Right lobe of liver (tissue), 4 donors: Measurements from ENCODE around the gene PEPD.

Experiments
- POLR2A ChIP-seq: fragments of 450-650 bp; IDR thresholded peaks from one replicate; pipeline ENCODE4 v1.6.1; 2017; ENCODE audit warnings: antibody characterized with exemption, mild to moderate bottlenecking
- TF ChIP-seq, protein P1 (sequence below), 4 donors: fragments of 200-600 bp in 3 of 4; fragments of 450-650 bp in 1 of 4; IDR thresholded peaks; one replicate each; pipeline versions ENCODE4 v1.5.1 to v1.8.0; 2016 to 2022; ENCODE audit warnings: antibody characterized with exemption in 4 of 4, mild to moderate bottlenecking in 2 of 4
- donor health status: DM: no; HTN: no; CAD: no.
- donor health status: DM: no; HTN: no; CAD: no.
- donor health status: DM: no; HTN: yes; CAD: no.

DNA sequence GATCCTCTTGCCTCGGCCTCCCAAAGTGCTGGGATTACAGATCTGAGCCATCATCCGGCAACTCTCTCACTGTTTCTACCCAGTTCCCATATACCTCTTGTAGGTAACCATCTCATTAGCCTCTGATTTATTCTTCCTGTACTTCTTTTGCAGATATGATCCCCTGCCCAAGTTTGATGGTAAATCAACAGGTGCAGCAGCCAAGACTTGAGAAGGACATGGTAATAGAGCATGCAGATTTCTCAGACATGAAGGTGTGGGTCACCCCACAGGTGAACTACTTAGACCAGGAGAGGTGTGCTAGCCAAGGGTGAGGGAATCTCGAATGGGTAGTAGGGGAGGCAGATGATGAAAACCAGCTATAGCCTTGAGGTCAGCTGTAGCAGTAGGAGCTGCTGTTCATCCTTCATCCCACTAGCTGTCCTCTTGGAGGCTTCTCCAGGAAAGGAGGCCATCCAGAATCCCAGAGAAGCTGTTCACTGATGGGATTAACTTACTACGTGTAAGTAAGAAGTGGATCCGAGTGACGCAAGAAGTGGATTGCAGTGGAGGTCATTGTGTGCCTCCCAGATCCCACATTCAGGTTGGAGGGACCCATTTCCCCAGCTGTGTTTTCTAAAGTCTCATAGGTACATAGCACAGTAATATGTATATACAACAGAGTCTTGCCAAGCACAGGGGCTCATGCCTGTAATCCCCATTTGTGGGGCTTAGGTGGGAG is 158.9 kb downstream of the PEPD start:
- TF ChIP-seq, protein P1, sequence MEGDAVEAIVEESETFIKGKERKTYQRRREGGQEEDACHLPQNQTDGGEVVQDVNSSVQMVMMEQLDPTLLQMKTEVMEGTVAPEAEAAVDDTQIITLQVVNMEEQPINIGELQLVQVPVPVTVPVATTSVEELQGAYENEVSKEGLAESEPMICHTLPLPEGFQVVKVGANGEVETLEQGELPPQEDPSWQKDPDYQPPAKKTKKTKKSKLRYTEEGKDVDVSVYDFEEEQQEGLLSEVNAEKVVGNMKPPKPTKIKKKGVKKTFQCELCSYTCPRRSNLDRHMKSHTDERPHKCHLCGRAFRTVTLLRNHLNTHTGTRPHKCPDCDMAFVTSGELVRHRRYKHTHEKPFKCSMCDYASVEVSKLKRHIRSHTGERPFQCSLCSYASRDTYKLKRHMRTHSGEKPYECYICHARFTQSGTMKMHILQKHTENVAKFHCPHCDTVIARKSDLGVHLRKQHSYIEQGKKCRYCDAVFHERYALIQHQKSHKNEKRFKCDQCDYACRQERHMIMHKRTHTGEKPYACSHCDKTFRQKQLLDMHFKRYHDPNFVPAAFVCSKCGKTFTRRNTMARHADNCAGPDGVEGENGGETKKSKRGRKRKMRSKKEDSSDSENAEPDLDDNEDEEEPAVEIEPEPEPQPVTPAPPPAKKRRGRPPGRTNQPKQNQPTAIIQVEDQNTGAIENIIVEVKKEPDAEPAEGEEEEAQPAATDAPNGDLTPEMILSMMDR (IDR thresholded peaks at IDR 0.05), result no peak
- TF ChIP-seq POLR2A, result no peak
